ENCODE measurements around the gene RYK.
"Not testable (repeated sequence)": the region's sequence is repeated elsewhere in the genome, so short reads cannot be mapped to it uniquely, and the experiment has no call there.

The RYK gene

GRCh38 chr3:134279466-134279865 lies 28.8 kb upstream of the RYK start:
- H4K20me1 ChIP-seq (ENCODE audit: insufficient read depth, low read length) = no peaks in the 10 kb centered on the region
- H3K4me1 ChIP-seq (ENCODE audit: insufficient read depth, low read length) = no peaks in the 10 kb centered on the region
- no peaks in the 10 kb centered on the region for H3K36me3 ChIP-seq (ENCODE audit: insufficient read depth, low read length)
- TF ChIP-seq CTCF (IDR thresholded peaks at IDR 0.05; ENCODE audit: borderline replicate concordance, extremely low read depth, low read length, poor library complexity, severe bottlenecking) (no peak), EZH2 (IDR thresholded peaks at IDR 0.05; ENCODE audit: borderline replicate concordance, low read depth, low read length, severe bottlenecking) (no peak)
- ATAC-seq (ENCODE audit: insufficient read depth, low read depth) = no peak
- no peak overlapping the region for H3K4me2 ChIP-seq (ENCODE audit: insufficient read depth, low read length)
- peaks cover 5% of the 10 kb centered on the region for H3K27me3 ChIP-seq (ENCODE audit: insufficient read depth, low read length, poor library complexity)
- H3K4me3 ChIP-seq (ENCODE audit: low read depth in 1 of 2, low read length in 2 of 2) = no peak overlapping the region
- H2AFZ ChIP-seq (ENCODE audit: low read depth, low read length) = no peak overlapping the region
- DNase-seq = no peak
- H3K27ac ChIP-seq (ENCODE audit: low read length) = no peak overlapping the region
- H3K79me2 ChIP-seq (ENCODE audit: insufficient read depth, low read length) = no peaks in the 10 kb centered on the region
- H3K9ac ChIP-seq (ENCODE audit: low read depth, low read length) = no peak overlapping the region
- H3K9me3 ChIP-seq (ENCODE audit: insufficient read depth, low read length, severe bottlenecking) = no peaks in the 10 kb centered on the region

GRCh38 chr3:134277066-134277660 lies 26.5 kb upstream of the RYK start:
- no peak for TF ChIP-seq CTCF (IDR thresholded peaks at IDR 0.05; ENCODE audit: borderline replicate concordance, extremely low read depth, low read length, poor library complexity, severe bottlenecking)
- TF ChIP-seq EZH2 (IDR thresholded peaks at IDR 0.05; ENCODE audit: borderline replicate concordance, low read depth, low read length, severe bottlenecking) = no peak
- H3K79me2 ChIP-seq (ENCODE audit: insufficient read depth, low read length) = no peaks in the 10 kb centered on the region

GRCh38 chr3:134276086-134276485 lies 25.4 kb upstream of the RYK start:
- TF ChIP-seq EZH2 (IDR thresholded peaks at IDR 0.05; ENCODE audit: borderline replicate concordance, low read depth, low read length, severe bottlenecking) (no peak), CTCF (IDR thresholded peaks at IDR 0.05; ENCODE audit: borderline replicate concordance, extremely low read depth, low read length, poor library complexity, severe bottlenecking) (no peak)
- Histone ChIP-seq H3K27ac (ENCODE audit: low read length) (no peak overlapping the region), H3K4me1 (ENCODE audit: insufficient read depth, low read length) (no peaks in the 10 kb centered on the region), H3K4me2 (ENCODE audit: insufficient read depth, low read length) (no peak overlapping the region), H2AFZ (ENCODE audit: low read depth, low read length) (no peak overlapping the region), H3K79me2 (ENCODE audit: insufficient read depth, low read length) (no peaks in the 10 kb centered on the region), H3K36me3 (ENCODE audit: insufficient read depth, low read length) (no peaks in the 10 kb centered on the region), H3K9me3 (ENCODE audit: insufficient read depth, low read length, severe bottlenecking) (no peaks in the 10 kb centered on the region), H3K27me3 (ENCODE audit: insufficient read depth, low read length, poor library complexity) (peaks cover 9% of the 10 kb centered on the region), H3K9ac (ENCODE audit: low read depth, low read length) (no peak overlapping the region), H3K4me3 (ENCODE audit: low read depth in 1 of 2, low read length in 2 of 2) (no peak overlapping the region), H4K20me1 (ENCODE audit: insufficient read depth, low read length) (no peaks in the 10 kb centered on the region)
- ATAC-seq (ENCODE audit: insufficient read depth, low read depth) = no peak
- no peak for DNase-seq

More at GRCh38 chr3:134277066-134277660, 26.5 kb upstream of the RYK start:
- H3K4me1 ChIP-seq (ENCODE audit: insufficient read depth, low read length) = no peaks in the 10 kb centered on the region
- ATAC-seq (ENCODE audit: insufficient read depth, low read depth) = no peak
- no peak overlapping the region for H3K9ac ChIP-seq (ENCODE audit: low read depth, low read length)
- no peaks in the 10 kb centered on the region for H4K20me1 ChIP-seq (ENCODE audit: insufficient read depth, low read length)
- no peak overlapping the region for H3K27ac ChIP-seq (ENCODE audit: low read length)
- no peak for DNase-seq
- H3K27me3 ChIP-seq (ENCODE audit: insufficient read depth, low read length, poor library complexity) = peaks cover 9% of the 10 kb centered on the region
- no peaks in the 10 kb centered on the region for H3K36me3 ChIP-seq (ENCODE audit: insufficient read depth, low read length)
- no peaks in the 10 kb centered on the region for H3K9me3 ChIP-seq (ENCODE audit: insufficient read depth, low read length, severe bottlenecking)
- H3K4me3 ChIP-seq (ENCODE audit: low read depth in 1 of 2, low read length in 2 of 2) = no peak overlapping the region
- no peak overlapping the region for H3K4me2 ChIP-seq (ENCODE audit: insufficient read depth, low read length)
- H2AFZ ChIP-seq (ENCODE audit: low read depth, low read length) = no peak overlapping the region

- ATAC-seq (ENCODE audit: insufficient read depth, low read depth); H3K4me1 ChIP-seq (ENCODE audit: insufficient read depth, low read length); H3K4me3 ChIP-seq (ENCODE audit: low read depth in 1 of 2, low read length in 2 of 2); H3K27me3 ChIP-seq (ENCODE audit: insufficient read depth, low read length, poor library complexity); H3K9ac ChIP-seq (ENCODE audit: low read depth, low read length); H3K36me3 ChIP-seq (ENCODE audit: insufficient read depth, low read length); H2AFZ ChIP-seq (ENCODE audit: low read depth, low read length); DNase-seq; H3K27ac ChIP-seq (ENCODE audit: low read length); H3K9me3 ChIP-seq (ENCODE audit: insufficient read depth, low read length, severe bottlenecking); H3K4me2 ChIP-seq (ENCODE audit: insufficient read depth, low read length); H3K79me2 ChIP-seq (ENCODE audit: insufficient read depth, low read length); H4K20me1 ChIP-seq (ENCODE audit: insufficient read depth, low read length): not testable (repeated sequence)
Observed at GRCh38 chr3:134275110-134275509, 24.5 kb upstream of the RYK start.
